Lower leg skin (tissue), 4 donors: Measurements from ENCODE around the gene ZNF853. TPM values are rescaled to one million over a fixed set of nuclear protein-coding genes. Genes with fewer than 3 reads are reported as not detected.

Experiments
- DNase-seq, 2 donors: peaks; one replicate each; pipeline ENCODE4 v3.0.0-alpha.2; 2019; ENCODE audit warnings: low spot score in 2 of 2
- H3K4me3 ChIP-seq: fragments of 200-600 bp; sonication (generic); 2 replicates; pipeline ENCODE4 v1.5.1; 2017; ENCODE audit warnings: mild to moderate bottlenecking, low read depth; ENCODE audit not compliant: poor library complexity, severe bottlenecking
- POLR2A ChIP-seq, 2 donors: fragments of 450-650 bp; IDR thresholded peaks; one replicate each; pipeline ENCODE4 v1.6.1; 2016 to 2017; ENCODE audit warnings: antibody characterized with exemption in 2 of 2, mild to moderate bottlenecking in 1 of 2, moderate library complexity in 1 of 2
- WGBS, 2 donors: methylation state at CpG; one replicate each; pipeline ENCODE4 v1.1.5; 2018; 5-methylcytosine and 5-hydroxymethylcytosine counted together
- intact Hi-C: fragments of 100-400 bp; cut with DNase I; formaldehyde crosslinking; loops from one replicate; pipeline ENCODE4 v1.15.0; 2023; ENCODE audit warnings: low total_unique reads
- total RNA-seq, 4 donors: library from RNA; depleted of rRNA; stranded (reverse); fragments of >200 nt; gene quantifications; one replicate each; pipeline ENCODE4 v1.1.0, GENCODE V29; 2016
- TF ChIP-seq, protein P1 (sequence below), 3 donors: fragments of 450-650 bp; IDR thresholded peaks; one replicate each; pipeline ENCODE4 v1.5.1; 2016; ENCODE audit warnings: antibody characterized with exemption in 3 of 3, mild to moderate bottlenecking in 3 of 3, moderate library complexity in 2 of 3

The ZNF853 gene
- total RNA-seq, 4 donors from 2014 or later = 4.6 to 7.7 (median 5.9) TPM

DNA sequence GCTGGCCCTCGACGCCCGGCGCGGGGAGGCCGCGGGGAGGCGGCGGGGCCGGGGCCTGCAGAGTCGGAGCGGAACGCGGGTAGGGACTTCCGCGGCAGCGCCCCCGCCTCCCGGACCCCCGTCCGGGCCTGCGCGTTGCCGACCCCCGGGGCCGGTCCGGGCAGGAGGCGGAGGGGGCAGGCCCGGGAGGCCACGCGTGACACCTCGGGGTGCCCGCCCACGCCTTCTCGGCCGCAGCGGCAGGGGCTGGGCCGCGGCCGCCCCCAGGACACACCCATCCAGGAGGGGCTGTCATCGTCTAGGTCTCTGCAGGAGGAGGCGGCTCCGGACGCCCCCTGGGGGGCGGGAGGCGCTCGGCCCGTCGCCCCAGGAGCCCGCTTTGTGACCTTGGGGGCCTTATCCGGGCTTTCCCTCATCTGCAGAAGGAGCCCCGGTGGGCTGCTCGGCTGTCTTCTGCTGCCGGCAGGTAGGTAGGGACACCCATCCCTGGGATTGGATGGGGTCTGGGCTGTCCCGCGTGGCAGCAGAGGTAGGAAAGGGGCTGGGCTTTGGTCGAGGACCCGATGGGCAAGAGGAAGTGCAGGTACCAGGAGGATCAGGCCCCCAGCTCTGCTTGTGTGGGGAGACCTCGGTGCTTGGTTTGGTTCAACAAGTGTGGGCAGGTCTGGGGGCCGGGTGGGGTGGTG is 22.3 kb downstream of the ZNF853 start:
- H3K4me3 ChIP-seq = peak overlapping the region; percentile 63
- TF ChIP-seq POLR2A (IDR thresholded peaks at IDR 0.05) = no peak
- TF ChIP-seq, protein P1, sequence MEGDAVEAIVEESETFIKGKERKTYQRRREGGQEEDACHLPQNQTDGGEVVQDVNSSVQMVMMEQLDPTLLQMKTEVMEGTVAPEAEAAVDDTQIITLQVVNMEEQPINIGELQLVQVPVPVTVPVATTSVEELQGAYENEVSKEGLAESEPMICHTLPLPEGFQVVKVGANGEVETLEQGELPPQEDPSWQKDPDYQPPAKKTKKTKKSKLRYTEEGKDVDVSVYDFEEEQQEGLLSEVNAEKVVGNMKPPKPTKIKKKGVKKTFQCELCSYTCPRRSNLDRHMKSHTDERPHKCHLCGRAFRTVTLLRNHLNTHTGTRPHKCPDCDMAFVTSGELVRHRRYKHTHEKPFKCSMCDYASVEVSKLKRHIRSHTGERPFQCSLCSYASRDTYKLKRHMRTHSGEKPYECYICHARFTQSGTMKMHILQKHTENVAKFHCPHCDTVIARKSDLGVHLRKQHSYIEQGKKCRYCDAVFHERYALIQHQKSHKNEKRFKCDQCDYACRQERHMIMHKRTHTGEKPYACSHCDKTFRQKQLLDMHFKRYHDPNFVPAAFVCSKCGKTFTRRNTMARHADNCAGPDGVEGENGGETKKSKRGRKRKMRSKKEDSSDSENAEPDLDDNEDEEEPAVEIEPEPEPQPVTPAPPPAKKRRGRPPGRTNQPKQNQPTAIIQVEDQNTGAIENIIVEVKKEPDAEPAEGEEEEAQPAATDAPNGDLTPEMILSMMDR (IDR thresholded peaks at IDR 0.05) = no peak
- no peak for DNase-seq
- WGBS, 2 donors = 1 to 14% methylated on average over 6 to 31 of the region's 60 CpGs
- intact Hi-C loops = no loop called here

DNA sequence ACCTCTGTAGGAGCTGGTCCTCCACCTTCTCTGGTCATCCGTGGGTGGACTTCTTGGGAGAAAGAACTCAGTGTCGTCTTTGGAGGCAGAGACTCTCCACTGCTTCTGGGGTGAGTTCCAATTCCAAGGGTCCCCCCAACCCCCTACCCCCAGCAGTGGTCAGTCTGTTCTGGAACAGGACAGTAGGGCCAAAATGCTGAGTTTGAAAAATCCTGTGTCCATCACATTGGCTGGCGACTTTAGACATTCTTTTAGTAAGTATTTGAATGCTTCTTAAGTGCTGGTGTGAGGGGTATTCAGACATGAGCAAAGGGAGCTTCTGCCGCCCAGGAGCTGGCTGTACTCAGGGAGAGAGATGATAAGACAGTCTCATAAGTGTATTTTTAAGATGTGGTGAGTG is 23.6 kb downstream of the ZNF853 start:
- DNase-seq = no peak
- TF ChIP-seq, protein P1 (IDR thresholded peaks at IDR 0.05) = no peak
- no peak for TF ChIP-seq POLR2A (IDR thresholded peaks at IDR 0.05)
- 78 to 83% methylated on average over 4 of the region's 4 CpGs for WGBS, 2 donors
- intact Hi-C loops = no loop called here
- H3K4me3 ChIP-seq = no peak overlapping the region

DNA sequence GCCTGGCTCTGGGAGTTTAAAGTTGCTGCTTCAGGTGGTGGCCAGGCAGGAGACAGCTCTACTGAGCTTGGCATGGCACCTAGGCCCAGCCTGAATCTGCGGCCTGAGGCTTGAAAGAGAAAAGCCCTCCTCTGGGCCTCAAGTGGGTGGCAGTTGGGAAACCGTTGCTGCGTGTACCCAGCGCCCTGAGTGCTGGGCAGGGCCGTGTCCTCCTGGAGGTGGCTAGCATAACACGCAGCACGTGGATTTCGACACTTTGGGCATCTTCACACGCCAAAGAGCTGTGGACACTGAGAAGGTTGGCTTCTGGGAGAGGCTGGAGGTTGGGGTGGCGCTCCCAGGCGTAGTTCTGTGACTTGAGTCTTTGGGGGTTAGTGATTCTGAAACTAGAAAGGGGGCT is 24.2 kb downstream of the ZNF853 start:
- 86 to 94% methylated on average over 10 to 11 of the region's 11 CpGs for WGBS, 2 donors
- DNase-seq = no peak
- no peak overlapping the region for H3K4me3 ChIP-seq
- intact Hi-C loops = loop anchor here (2.0 kb wide), 1 partner anchor 51 kb away; no protein-coding TSS in a partner anchor
- no peak for TF ChIP-seq POLR2A (IDR thresholded peaks at IDR 0.05)
- TF ChIP-seq, protein P1 (IDR thresholded peaks at IDR 0.05) = no peak

DNA sequence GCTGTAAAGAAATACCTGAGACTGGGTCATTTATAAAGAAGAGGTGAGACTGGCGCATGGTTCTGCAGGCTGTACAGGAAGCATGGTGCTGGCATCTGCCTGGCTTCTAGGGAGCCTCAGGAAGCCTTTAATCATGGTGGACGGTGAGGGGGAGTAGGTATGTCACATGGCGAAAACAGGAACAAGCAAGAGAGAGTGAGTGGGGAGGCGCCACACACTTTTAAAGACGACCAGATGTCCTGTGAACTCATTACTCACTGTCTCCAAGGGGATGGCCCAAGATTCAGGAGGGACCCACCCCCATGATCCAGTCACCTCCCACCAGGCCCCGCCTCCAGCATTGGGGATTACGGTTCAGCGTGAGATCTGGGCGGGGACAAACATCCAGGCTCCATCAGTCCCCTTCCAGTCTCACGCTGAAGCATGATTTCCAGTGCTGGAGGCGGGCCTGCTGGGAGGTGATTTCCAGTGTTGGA is 24.9 kb downstream of the ZNF853 start:
- intact Hi-C loops = loop anchor here (2.0 kb wide), 1 partner anchor 51 kb away; no protein-coding TSS in a partner anchor
- 62 to 66% methylated on average over 11 of the region's 11 CpGs for WGBS, 2 donors
- no peak for TF ChIP-seq POLR2A (IDR thresholded peaks at IDR 0.05)
- TF ChIP-seq, protein P1 (IDR thresholded peaks at IDR 0.05) = no peak
- no peak overlapping the region for H3K4me3 ChIP-seq
- DNase-seq = no peak

DNA sequence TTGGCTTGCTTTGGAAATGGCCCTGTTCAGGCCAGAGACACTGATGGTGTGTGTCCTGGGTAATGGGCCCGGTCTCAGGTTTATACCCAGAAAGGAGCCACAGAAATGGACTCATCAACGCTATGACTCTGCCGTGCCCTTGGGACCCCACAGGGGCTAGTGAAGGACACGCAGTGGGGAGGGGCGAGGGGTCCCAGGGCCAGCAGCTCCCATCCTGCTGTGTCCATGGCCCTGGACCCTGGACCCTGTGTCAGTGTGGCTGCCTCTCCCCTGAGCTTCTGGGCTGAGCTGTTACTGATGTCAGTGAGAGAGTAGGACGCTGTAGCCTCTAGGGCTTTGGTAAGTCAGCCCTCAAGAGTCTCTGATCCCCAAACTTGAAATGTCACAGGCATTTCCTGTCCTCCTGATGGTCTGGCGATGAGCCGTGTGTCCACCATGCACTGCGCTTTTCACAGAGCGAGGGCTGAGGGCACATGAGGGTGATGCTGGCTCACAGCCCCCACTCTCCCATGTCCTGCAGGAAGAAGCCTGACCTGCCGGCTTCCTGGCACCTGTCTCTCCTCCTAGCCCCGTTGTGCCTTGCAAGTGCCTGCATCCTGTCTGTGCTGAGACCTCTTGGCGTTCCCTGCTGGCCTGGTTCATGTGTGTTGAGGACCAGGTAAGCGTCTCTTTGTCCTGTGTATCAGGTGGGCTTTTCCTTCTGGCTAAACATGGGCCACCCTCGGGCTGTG is 26.1 kb downstream of the ZNF853 start:
- WGBS, 2 donors = 87 to 88% methylated on average over 10 to 15 of the region's 15 CpGs
- TF ChIP-seq POLR2A (IDR thresholded peaks at IDR 0.05) = no peak
- TF ChIP-seq, protein P1 (IDR thresholded peaks at IDR 0.05) = no peak
- intact Hi-C loops = loop anchor here (2.0 kb wide), 1 partner anchor 53 kb away; no protein-coding TSS in a partner anchor
- no peak for DNase-seq
- no peak overlapping the region for H3K4me3 ChIP-seq
